ENCODE results near the gene TMEM129.

- no peak for TF ChIP-seq CTCF (conservative IDR thresholded peaks at IDR 0.05; ENCODE audit: low read length)
- no peak for TF ChIP-seq EZH2phosphoT487 (IDR thresholded peaks at IDR 0.05; ENCODE audit: borderline replicate concordance, low read depth, low read length)
These were observed 49.7 kb upstream of the TMEM129 start for GRCh38 chr4:1770791-1771231.

Measured in OCI-LY7 (cell line).